Lung (tissue), 12 donors: ENCODE results near the gene XPNPEP1. TPM values are rescaled to one million over a fixed set of nuclear protein-coding genes. Genes with fewer than 3 reads are reported as not detected.

ENCODE experiments used
- ATAC-seq: fragments of 200-7000 bp; cut with Tn5 transposase; one replicate; pipeline ENCODE4 v1.9.1; 2020; ENCODE audit warnings: moderate number of reproducible peaks; ENCODE audit not compliant: insufficient read depth, low FRiP score
- DNase-seq, 3 donors: peaks; one replicate each; pipeline ENCODE4 v3.0.0-alpha.2; 2013 to 2017
- H3K27ac ChIP-seq, 2 donors: one replicate each; pipeline ENCODE4 v1.5.1; 2013; ENCODE audit warnings: mild to moderate bottlenecking in 2 of 2, moderate library complexity in 2 of 2, control low read depth in 1 of 2, inconsistent platforms in 1 of 2, low read depth in 1 of 2, low read length in 1 of 2
- H3K27me3 ChIP-seq, 3 donors: one replicate each; pipeline ENCODE4 v1.5.1; 2013; ENCODE audit warnings: low read length in 2 of 3; ENCODE audit not compliant: control insufficient read depth in 3 of 3, insufficient read depth in 3 of 3
- H3K36me3 ChIP-seq, 4 donors: one replicate each; pipeline ENCODE4 v1.5.1; 2013; ENCODE audit warnings: low read length in 4 of 4, mild to moderate bottlenecking in 1 of 4, moderate library complexity in 1 of 4; ENCODE audit not compliant: control insufficient read depth in 4 of 4, insufficient read depth in 4 of 4
- H3K4me1 ChIP-seq, 5 donors: one replicate each; pipeline ENCODE4 v1.5.1; 2013; ENCODE audit warnings: low read length in 5 of 5, mild to moderate bottlenecking in 2 of 5, moderate library complexity in 1 of 5; ENCODE audit not compliant: control insufficient read depth in 5 of 5, insufficient read depth in 5 of 5
- H3K4me3 ChIP-seq: one replicate; pipeline ENCODE4 v1.5.1; 2013; ENCODE audit warnings: mild to moderate bottlenecking, control low read depth, moderate library complexity
- H3K9ac ChIP-seq, 2 donors: one replicate each; pipeline ENCODE4 v1.5.1; 2013; ENCODE audit warnings: low read length in 2 of 2, control low read depth in 1 of 2; ENCODE audit not compliant: insufficient read depth in 1 of 2
- H3K9me3 ChIP-seq, 4 donors: one replicate each; pipeline ENCODE4 v1.5.1; 2013; ENCODE audit warnings: low read length in 3 of 4, mild to moderate bottlenecking in 1 of 4, moderate library complexity in 1 of 4; ENCODE audit not compliant: control insufficient read depth in 4 of 4, insufficient read depth in 3 of 4
- WGBS, 2 donors: extraction: QIAGEN DNeasy Blood & Tissue Kit; methylation state at CpG; one replicate each; pipeline ENCODE4 v1.1.7; 2013; 5-methylcytosine and 5-hydroxymethylcytosine counted together
- polyA plus RNA-seq, 2 donors: library from polyadenylated mRNA; stranded (reverse); fragments of 200-250 nt; gene quantifications; one replicate each; pipeline ENCODE4 v1.2.1, GENCODE V29; 2013
- total RNA-seq, 2 donors: library from RNA; depleted of rRNA in 1 of 2; stranded (reverse); fragments of >200 nt in 1 of 2; gene quantifications; one replicate each; pipeline ENCODE4 v1.2.1, GENCODE V29; 2014 to 2021
- TF ChIP-seq, protein P1 (sequence below): IDR thresholded peaks from 2 replicates; pipeline ENCODE4 v1.5.1; 2012; ENCODE audit warnings: mild to moderate bottlenecking; ENCODE audit errors: control extremely low read depth, extremely low read depth
- donor health status: control.
- donor health status: control.
- donor health status: Bipolar disorder and iron deficiency.
- donor health status: healthy.
- donor health status: DM: yes; HTN: yes; CAD: no.

The XPNPEP1 gene
- total and polyA plus RNA-seq, 4 donors, result 16.5 to 129 (median 48.4) TPM

DNA sequence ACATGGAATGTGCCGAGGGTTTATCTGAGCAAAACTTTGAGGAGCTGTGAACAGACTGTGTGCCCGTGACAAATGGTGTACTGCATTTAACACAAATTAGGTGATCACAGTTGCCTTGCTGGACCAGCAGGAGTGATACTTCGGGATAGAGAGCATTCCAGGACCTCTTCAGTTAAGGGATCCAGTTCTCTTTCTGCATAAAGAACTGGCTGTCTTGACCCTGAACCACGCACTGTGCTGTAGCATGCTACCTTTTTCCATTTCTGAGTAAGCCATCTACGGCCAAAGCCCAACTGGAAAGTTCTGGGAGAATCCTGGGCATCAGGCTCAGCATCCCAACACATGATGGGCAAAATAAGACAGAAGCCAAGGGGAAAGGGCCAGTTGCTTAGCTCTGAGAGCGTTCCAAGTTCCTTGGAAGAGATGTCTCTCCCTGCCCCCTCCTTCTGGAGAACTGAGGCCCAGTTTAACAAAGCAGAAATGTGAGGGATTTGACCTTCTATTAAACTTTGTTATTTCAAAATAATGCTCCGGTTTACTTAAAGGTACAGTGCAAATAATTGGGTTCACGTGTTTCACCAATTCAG, 46.5 kb upstream of the XPNPEP1 start:
- Histone ChIP-seq H3K27ac (no peak overlapping the region), H3K27me3 (no peaks in the 10 kb centered on the region), H3K4me1 (peaks cover 0 to 67% (median 46%) of the 10 kb centered on the region in 5 donors), H3K36me3 (no peaks in the 10 kb centered on the region), H3K9ac (peak overlapping the region in 1 of 2 donors; percentile 38), H3K9me3 (no peaks in the 10 kb centered on the region), H3K4me3 (no peak overlapping the region)
- ATAC-seq (no peak), DNase-seq (peak; percentile 72 to 85 (median 83))
- 76 to 86% methylated on average over 8 of the region's 8 CpGs for WGBS, 2 donors
- TF ChIP-seq, protein P1, sequence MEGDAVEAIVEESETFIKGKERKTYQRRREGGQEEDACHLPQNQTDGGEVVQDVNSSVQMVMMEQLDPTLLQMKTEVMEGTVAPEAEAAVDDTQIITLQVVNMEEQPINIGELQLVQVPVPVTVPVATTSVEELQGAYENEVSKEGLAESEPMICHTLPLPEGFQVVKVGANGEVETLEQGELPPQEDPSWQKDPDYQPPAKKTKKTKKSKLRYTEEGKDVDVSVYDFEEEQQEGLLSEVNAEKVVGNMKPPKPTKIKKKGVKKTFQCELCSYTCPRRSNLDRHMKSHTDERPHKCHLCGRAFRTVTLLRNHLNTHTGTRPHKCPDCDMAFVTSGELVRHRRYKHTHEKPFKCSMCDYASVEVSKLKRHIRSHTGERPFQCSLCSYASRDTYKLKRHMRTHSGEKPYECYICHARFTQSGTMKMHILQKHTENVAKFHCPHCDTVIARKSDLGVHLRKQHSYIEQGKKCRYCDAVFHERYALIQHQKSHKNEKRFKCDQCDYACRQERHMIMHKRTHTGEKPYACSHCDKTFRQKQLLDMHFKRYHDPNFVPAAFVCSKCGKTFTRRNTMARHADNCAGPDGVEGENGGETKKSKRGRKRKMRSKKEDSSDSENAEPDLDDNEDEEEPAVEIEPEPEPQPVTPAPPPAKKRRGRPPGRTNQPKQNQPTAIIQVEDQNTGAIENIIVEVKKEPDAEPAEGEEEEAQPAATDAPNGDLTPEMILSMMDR, result no peak

DNA sequence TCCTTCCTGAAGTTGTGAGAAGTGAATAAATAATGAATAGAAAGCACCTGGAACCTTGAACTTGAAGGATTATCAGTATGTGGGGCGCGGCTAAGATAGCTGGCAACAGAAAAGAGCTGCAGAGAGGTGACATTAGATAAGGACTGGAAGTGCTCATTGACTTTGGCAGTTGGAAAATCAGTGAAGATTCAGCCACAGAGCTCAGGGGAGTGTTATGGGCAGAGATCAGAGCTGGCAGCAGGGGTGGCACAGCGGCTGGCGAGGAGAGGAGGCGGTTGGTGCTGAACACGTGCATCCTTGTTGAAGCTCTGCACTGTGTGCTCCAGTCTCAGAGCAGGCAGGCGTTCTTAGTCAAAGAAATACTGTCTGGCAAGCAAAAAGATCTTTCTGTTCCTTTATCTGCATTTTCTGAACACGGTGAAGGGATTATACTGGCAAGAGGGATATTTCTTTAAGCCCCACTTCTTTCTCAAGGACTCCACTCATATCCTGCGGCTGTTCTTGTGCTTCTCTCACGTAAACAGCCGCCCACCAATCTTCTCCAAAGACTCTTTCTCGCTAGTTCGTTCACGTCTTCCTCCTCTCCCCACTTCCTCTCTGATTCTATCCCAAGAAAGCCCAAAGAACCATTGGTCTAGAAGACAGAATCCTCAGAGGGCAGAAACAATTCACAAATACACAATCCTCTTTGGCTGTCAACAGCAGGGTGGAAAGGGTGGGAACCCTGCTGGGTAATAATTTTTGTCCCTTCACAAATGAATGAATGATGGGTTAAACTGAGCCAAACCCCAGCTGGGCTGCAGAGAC, 45.8 kb upstream of the XPNPEP1 start:
- ATAC-seq (no peak), DNase-seq (peak in 2 of 3 donors; percentile 90 to 92)
- no peaks in the 10 kb centered on the region for H3K36me3 ChIP-seq
- 76 to 88% methylated on average over 14 of the region's 14 CpGs for WGBS, 2 donors
- H3K27me3 ChIP-seq, result no peaks in the 10 kb centered on the region
- no peak overlapping the region for H3K27ac ChIP-seq
- H3K9ac ChIP-seq, result peak overlapping the region in 1 of 2 donors; percentile 38
- TF ChIP-seq, protein P1, result no peak
- no peaks in the 10 kb centered on the region for H3K9me3 ChIP-seq
- no peak overlapping the region for H3K4me3 ChIP-seq
- peaks cover 0 to 70% (median 42%) of the 10 kb centered on the region in 5 donors for H3K4me1 ChIP-seq

DNA sequence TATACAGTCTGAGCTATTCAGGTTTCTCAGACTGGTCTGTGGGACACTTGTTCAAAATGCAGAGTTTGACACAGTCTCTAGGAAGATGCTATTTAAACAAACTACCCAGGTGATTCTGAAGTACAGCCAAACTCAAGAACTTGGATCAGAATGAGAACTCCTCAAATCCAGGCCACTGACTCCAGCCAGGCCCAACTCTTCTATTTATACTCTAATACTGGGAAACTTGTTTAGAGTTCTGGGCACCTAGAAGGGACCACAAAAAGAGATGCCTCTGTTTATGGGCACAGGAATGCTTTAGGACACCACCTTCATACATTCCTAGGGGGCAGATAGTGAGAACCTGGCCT, 44.4 kb upstream of the XPNPEP1 start:
- DNase-seq (no peak), ATAC-seq (no peak)
- Histone ChIP-seq H3K36me3 (no peaks in the 10 kb centered on the region), H3K4me3 (no peak overlapping the region), H3K9me3 (no peaks in the 10 kb centered on the region), H3K4me1 (peaks cover 0 to 75% (median 42%) of the 10 kb centered on the region in 5 donors), H3K27me3 (no peaks in the 10 kb centered on the region), H3K27ac (peak overlapping the region in 1 of 2 donors; percentile 49), H3K9ac (peak overlapping the region in 1 of 2 donors; percentile 71)
- TF ChIP-seq, protein P1, result no peak
